ENCODE data around the gene THADA. TPM values are rescaled to one million over a fixed set of nuclear protein-coding genes. Genes with fewer than 3 reads are reported as not detected.

THADA gene
- total RNA-seq, 1 experiment from 2014 or later: 20.1 TPM

- no peaks in the 10 kb centered on the region for H3K79me2 ChIP-seq (ENCODE audit: insufficient read depth, low read length)
- H3K4me2 ChIP-seq (ENCODE audit: insufficient read depth, insufficient read length, low read length): no peak overlapping the region
- Mint-ChIP-seq H3K36me3 (ENCODE audit: insufficient read depth in 1 of 3, low read depth in 3 of 3) (no peaks in the 10 kb centered on the region), H3K27ac (no peak overlapping the region), H3K4me3 (no peak overlapping the region), H3K4me1 (peaks cover 4 to 8% of the 10 kb centered on the region in 2 experiments), H3K9me3 (no peaks in the 10 kb centered on the region), H3K27me3 (ENCODE audit: low read depth) (no peaks in the 10 kb centered on the region)
- no peak overlapping the region for H3K56ac ChIP-seq (ENCODE audit: insufficient read length, low read depth, low read length)
- no peak overlapping the region for H4K91ac ChIP-seq (ENCODE audit: insufficient read length, low read depth, low read length)
- no peak overlapping the region for H2BK5ac ChIP-seq (ENCODE audit: insufficient read length, low read length)
- no peaks in the 10 kb centered on the region for H3K9me3 ChIP-seq (ENCODE audit: control insufficient read depth, low read depth, low read length)
- no peak overlapping the region for H3T11ph ChIP-seq (ENCODE audit: low read length)
- TF ChIP-seq CTCF (conservative IDR thresholded peaks at IDR 0.05): no peak
- no peaks in the 10 kb centered on the region for H3K23me2 ChIP-seq (ENCODE audit: insufficient read length, low read depth, low read length, poor library complexity, severe bottlenecking)
- H4K20me1 ChIP-seq (ENCODE audit: control insufficient read depth, insufficient read depth, insufficient read length): no peaks in the 10 kb centered on the region
- no peak overlapping the region for H2BK120ac ChIP-seq (ENCODE audit: low read depth, low read length, poor library complexity, severe bottlenecking)
- H3K14ac ChIP-seq (ENCODE audit: insufficient read depth, low read length): no peak overlapping the region
- H3K23ac ChIP-seq (ENCODE audit: insufficient read length, low read depth, low read length): no peak overlapping the region
- H2BK15ac ChIP-seq (ENCODE audit: low read depth, low read length): no peak overlapping the region
- H3K79me1 ChIP-seq (ENCODE audit: insufficient read depth, low read depth, low read length, poor library complexity, severe bottlenecking): no peaks in the 10 kb centered on the region
- no CpG with 5 or more reads among the region's 4 CpGs for WGBS (ENCODE audit: extremely low coverage, insufficient read length, low lambda C conversion rate)
- no peak overlapping the region for H4K8ac ChIP-seq (replicated peaks; ENCODE audit: insufficient read length, low read depth, low read length)
- DNase-seq: no peak
- H3K27me3 ChIP-seq (ENCODE audit: insufficient read depth, low read length): no peaks in the 10 kb centered on the region
- no peak overlapping the region for H4K5ac ChIP-seq (ENCODE audit: insufficient read length, low read depth, low read length)
- no peak overlapping the region for H3K9ac ChIP-seq (ENCODE audit: extremely low read depth, insufficient read length, low read length)
- no peaks in the 10 kb centered on the region for H3K4me1 ChIP-seq (ENCODE audit: insufficient read depth, low read length)
- H3K27ac ChIP-seq (ENCODE audit: insufficient read length, low read depth, low read length): no peak overlapping the region
- no peak overlapping the region for H2BK20ac ChIP-seq (ENCODE audit: low read depth, low read length, poor library complexity, severe bottlenecking)
- no peak overlapping the region for H3K4ac ChIP-seq (ENCODE audit: low read depth, low read length)
- no peak overlapping the region for H2AFZ ChIP-seq (ENCODE audit: low read length)
- H2BK12ac ChIP-seq (ENCODE audit: insufficient read length, low read depth, low read length): no peak overlapping the region
- no peak overlapping the region for H2AK5ac ChIP-seq (ENCODE audit: insufficient read length, low read length)
- H3K18ac ChIP-seq (ENCODE audit: insufficient read length, low read depth, low read length): no peak overlapping the region
Measured at GRCh38 chr2:43460611-43461365, 135.1 kb downstream of the THADA start.

Measured in H9 (cell line).